ENCODE measurements around the gene PGM2L1.
A peak's percentile ranks its signal among the peaks of the same experiment; 100 is the strongest.
"Not testable (repeated sequence)": the region's sequence is repeated elsewhere in the genome, so short reads cannot be mapped to it uniquely, and the experiment has no call there.

The PGM2L1 gene

DNA sequence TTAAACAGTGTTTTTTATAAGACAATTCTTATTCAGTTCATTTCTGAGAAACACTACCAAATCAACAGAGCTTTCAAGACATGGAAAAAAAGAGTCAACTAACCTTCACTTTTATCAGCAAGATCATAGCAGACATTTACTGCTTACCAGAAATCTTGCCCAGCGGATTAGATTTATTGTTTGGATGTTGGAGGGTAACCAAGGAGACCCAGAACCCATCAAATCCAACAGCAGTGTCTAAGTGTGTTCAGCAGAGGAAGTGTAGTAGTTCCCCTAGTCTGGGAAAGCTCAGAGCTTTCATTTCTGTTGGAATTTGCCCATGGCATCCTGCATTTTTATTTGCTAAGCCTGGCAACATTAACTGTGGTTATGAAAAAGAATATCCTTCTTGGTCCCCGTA lies 2.4 kb upstream of the PGM2L1 start:
- no peak for DNase-seq (ENCODE audit: low read depth, low spot score)

DNA sequence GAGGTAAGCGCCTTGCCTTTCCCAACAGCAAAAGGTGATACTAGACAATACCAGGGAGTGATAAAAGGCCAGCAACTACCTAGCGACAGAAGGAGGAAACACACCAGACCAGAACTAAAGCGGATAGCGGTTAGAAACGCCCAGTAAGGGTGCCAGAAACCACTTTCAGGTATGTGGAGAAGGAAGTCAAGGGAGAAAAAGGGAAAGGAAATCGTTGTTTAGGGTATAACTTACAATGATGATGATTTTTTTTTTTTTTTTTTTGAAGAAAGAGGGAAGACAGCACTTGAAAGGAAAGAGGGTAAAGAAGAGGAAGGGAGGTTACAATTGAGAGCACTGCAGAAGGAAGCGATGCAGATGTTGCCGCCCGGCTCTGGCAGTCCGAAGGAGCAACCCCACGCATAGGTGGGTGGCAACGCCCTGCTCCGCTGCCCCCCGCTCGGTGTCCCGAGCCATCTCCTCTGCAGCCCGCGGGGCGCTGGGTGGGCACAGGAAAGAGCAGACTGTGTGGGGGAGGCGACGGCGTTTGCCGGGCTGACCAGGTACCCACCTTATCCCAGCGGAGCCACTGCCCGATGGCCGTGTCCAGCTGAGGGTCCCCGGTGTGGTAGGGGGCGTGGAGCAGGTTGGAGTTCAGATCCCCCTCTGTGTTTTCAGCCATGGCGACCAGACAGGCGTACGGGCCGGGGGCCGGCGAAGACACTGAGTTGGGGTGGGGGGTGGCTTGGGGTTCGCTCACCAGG lies 561 bp downstream of the PGM2L1 start:
- peak; percentile 62 for DNase-seq (ENCODE audit: low read depth, low spot score)

DNA sequence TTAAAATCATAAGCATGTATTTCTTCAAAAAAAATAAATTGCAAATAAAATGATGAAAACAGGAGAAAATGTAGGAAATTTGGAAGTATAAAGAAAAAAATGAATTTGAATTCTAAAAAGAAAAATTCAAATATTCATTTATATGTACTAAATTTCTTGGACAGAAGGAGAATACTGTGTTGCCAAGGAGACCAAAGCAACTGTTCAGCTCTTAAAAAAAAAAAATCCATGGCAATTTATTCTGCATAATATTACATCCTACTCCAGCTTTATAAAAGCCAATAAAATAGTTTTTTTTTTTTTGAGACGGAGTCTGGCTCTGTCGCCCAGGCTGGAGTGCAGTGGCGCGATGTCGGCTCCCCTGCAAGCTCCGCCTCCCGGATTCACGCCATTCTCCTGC lies 6.0 kb downstream of the PGM2L1 start:
- no peak for DNase-seq (ENCODE audit: low read depth, low spot score)

DNA sequence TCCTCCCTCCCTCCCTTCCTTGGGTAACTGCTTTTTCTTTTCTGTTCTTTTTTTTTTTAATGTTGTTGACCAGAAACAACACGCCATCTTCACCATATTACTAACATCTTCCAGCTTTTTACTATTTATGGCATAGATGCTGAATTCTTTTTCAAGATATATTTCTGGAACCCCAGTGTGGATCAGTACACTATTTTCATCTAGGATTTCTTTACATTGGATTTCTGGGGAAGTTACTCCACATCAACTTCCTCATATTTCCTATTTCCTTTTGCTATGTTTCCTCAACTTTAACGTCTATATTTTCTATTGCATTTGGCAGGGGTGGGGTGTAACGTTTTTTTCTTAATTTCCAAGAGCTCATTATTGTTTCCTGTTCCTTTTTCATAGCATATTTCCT lies 7.0 kb downstream of the PGM2L1 start:
- DNase-seq (ENCODE audit: low read depth, low spot score), result no peak

GRCh38 chr11:74390697-74391096 lies 7.5 kb downstream of the PGM2L1 start:
- DNase-seq (ENCODE audit: low read depth, low spot score), result no peak

DNA sequence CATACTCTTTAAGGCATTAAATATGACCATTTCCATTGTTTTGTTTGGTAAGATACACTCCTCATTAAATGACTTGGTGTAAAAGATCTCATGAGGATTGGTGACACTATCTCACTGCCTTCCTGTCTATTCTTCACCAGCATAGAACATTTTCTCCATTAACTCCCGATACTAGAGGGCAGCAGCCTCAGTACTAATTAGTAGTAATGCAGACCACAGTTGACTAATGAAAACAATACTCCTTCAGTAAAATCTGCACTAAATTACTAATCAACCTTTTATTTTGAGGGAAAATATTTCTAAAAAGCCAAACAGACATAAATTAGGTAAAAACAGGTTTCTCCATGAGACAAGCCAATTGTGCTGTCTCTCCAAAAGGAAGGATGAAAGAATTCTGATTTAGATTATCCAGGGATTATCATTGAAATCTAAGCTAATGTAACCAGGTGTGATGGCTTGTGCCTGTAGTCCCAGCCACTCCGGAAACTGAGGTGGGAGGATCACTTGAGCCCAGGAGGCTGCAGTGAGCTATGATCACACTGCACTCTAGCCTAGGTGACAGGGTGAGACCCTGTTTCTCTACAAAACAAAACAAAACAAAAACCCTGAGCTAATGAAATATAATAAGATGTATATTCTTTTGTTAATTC lies 9.4 kb downstream of the PGM2L1 start:
- DNase-seq (ENCODE audit: low read depth, low spot score), result peak; percentile 63

DNA sequence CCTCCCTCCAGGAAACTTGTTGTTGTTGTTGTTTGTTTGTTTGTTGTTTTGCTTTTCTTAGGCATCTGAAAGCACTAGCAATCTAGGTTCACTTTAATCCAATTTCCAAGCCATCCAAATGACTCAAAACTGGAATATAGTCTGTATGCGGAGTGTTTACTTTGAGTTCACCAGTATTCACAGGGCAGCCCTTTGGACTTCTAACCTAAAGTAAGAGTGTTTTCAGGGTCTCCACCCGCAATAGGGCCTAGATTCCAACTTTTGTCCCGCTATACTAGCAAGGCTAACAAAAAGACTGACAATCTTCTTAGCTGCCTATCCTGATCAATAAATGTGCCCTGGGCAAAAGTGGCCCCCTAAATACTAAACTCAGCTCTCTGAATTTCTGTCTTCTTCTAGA lies 13.6 kb downstream of the PGM2L1 start:
- no peak for DNase-seq (ENCODE audit: low read depth, low spot score)

DNA sequence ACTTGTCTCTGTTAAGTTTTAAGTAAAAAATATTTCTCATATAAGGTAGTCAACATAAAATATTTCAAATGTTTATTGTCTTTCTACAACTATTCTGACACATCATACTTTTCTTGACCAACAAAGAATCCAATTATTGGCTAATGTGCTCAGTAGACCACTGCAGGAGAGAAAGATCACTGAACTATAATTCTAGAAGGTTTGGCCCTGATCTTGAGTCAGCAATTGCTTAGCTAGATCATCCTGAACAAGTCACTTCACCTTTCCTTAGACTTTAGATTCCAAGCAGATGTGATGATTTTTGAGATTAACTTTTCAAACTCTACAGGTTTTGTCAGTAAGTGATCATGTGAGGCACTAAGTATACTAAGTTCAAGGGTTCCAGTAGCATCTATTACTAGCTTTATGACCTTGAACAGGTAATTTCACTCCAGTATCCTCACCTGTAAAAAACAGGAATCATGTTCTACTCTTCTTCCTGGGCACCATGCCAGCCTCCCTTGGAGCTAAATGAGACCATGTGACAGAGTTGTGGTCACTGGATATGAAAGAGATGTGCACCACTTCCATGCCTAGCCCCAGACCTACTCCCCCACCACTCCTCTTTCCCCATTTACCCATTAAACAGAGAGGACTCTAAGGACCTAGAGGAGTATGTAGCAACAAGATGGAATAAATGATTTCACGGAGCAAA lies 17.3 kb downstream of the PGM2L1 start:
- peak; percentile 26 for DNase-seq (ENCODE audit: low read depth, low spot score)

DNA sequence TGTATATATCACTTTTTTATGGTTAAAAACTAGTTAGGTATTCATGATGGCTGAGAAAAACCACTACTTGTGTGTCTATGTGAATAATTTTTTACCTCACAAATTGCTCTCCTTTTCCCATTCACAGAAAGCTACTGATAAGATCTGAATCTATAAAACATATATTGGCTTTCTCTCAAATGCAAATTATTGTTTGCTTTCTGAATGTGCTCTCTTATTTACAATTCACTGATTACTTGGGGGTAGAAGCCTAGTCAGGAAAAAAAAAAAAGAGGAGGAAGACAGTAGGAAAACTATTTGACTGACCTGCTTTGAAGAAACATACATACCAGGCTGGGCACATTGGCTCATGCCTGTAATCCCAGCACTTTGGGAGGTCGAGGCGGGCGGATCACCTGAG lies 20.5 kb downstream of the PGM2L1 start:
- no peak for DNase-seq (ENCODE audit: low read depth, low spot score)

- no peak for DNase-seq (ENCODE audit: low read depth, low spot score)
Observed at GRCh38 chr11:74373382-74373781, 24.9 kb downstream of the PGM2L1 start.

GRCh38 chr11:74371269-74372052 lies 26.8 kb downstream of the PGM2L1 start:
- peak; percentile 59 for DNase-seq (ENCODE audit: low read depth, low spot score)

DNA sequence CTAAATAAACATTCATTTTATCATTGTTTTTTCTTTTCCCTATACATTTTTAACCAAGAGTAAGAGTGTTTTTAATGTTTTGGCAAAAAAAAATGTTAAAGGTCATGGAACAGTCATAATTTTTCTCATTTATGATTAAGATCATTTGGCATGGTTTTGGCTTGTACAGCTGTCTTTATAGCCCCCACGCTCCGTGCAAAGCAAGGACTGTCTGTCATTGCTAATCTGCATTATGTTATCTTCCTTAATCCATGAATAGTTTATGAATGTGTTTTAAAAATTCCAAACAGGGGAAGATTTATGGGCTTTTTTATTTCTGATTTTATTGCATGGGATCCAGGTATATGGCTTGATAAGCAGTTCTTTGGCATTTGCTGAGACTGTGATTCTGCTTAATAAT lies 28.1 kb downstream of the PGM2L1 start:
- DNase-seq (ENCODE audit: low read depth, low spot score), result no peak

DNA sequence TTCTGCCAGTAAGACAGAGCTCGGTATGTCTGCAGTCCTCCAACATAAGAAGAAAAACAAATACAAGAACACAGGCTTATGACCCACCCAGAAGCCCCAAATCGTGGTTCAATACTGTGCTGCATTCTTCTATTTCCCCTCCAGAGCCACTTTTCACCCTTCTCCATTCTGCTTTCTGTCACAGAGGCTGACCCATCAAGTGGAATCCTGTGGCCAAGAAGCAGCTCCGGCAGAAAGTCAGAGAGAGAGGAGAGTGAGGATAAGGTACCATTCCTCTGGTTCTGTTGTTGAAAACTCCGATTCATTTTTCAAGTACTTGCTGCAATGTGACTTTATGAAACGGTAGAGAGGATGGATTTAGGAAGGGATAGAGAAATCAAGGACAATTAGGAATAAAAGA lies 30.4 kb downstream of the PGM2L1 start:
- DNase-seq (ENCODE audit: low read depth, low spot score), result no peak

GRCh38 chr11:74366576-74366975 lies 31.7 kb downstream of the PGM2L1 start:
- DNase-seq (ENCODE audit: low read depth, low spot score), result peak; percentile 86

DNA sequence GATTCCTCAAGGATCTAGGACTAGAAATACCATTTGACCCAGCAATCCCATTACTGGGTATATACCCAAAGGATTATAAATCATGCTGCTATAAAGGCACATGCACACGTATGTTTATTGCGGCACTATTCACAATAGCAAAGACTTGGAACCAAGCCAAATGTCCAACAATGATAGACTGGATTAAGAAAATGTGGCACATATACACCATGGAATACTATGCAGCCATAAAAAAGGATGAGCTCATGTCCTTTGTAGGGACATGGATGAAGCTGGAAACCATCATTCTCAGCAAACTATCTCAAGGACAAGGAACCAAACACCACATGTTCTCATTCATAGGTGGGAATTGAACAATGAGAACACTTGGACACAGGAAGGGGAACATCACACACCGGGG lies 32.4 kb downstream of the PGM2L1 start:
- DNase-seq (ENCODE audit: low read depth, low spot score), result not testable (repeated sequence)

DNA sequence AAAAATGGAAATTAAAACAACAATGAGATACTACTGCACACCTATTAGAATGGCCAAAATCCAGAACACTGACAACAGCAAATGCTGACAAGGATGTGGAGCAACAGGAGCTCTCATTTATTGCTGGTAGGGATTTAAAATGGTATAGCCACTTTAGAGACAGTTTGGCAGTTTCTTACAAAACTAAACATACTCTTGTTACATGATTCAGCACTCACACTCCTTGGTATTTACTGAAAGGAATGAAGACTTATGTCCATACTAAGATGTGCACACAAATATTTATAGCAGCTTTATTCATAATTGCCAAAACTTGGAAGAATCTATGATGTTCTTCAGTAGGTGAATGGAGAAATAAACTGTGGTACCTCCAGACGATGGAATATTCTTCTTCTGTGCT lies 40.8 kb downstream of the PGM2L1 start:
- DNase-seq (ENCODE audit: low read depth, low spot score), result no peak

GRCh38 chr11:74355626-74356025 lies 42.6 kb downstream of the PGM2L1 start:
- no peak for DNase-seq (ENCODE audit: low read depth, low spot score)

GRCh38 chr11:74354036-74354435 lies 44.2 kb downstream of the PGM2L1 start:
- no peak for DNase-seq (ENCODE audit: low read depth, low spot score)

DNA sequence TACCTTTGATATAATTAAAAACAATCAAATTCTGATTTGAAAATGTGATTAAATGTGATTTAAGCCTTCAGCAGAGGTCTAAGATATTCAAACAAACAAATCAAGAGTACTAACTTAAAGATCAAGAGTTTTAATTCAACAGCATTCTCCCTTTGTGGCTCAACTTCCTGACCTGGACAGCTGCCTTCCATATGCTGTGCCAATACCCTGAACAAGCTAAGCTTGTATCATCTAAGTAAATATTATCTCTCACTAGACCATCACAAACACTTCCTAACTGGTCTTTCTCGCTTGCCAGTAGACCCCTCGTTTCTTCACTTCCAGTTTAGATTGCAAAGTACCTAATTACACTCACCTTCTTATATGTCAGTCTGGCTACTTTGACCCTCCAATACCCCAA lies 50.9 kb downstream of the PGM2L1 start:
- no peak for DNase-seq (ENCODE audit: low read depth, low spot score)

DNA sequence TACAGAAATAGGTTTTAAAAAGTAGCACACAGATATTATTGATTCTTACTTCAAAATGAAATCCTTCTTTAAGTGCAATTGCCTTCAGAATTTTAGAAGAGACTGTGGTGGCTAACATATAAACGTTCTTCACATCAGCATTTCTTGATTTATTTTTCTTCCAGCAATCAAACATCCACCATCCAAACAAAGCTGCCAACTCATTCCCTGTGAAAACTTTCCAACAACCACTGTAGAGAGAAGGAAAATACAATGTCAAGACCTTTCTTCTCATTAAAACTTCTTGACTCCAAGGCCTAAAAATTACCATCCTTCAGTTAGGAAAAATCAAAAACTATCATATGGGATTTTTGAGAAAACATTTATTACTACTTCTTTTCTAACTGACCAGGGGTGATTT lies 52.8 kb downstream of the PGM2L1 start:
- peak; percentile 34 for DNase-seq (ENCODE audit: low read depth, low spot score)

DNA sequence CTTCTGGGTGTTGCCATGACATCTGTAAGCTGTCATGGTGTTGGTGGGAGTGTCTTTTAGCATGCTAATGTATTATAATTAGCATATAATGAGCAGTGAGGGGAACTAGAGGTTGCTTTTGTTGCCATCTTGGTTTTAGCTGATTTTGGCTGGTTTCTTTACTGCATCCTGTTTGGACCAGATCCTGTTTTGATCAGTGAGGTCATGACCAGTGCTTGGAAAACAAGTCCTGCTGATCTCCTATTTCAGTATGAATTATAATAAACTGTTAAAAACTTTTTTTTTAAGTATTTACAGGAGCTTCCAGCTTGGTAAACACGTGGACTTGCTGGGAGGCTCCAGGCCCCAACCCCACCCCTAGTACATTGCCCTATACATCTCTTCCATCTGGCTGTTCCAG lies 56.3 kb downstream of the PGM2L1 start:
- no peak for DNase-seq (ENCODE audit: low read depth, low spot score)

DNA sequence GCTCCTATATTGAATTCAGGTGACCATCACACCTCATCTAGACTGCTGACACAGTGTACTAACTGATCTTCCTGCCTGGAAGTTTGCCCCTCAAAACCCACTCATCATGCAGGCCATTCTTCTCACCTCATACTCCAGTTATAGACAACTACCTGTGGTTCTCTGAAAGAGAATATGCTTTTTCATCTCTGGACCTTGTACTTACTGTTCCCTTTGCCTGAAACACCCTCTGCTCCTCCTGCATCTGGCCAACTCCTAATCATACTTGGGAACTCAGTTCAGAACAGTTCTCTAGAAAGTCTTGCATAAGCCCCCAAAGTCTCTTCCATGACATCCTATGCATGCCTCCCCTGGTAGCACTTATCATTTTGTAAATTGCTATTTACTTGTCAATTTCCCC lies 58.6 kb downstream of the PGM2L1 start:
- no peak for DNase-seq (ENCODE audit: low read depth, low spot score)
